ENCODE results near the gene BHLHE23. TPM values are rescaled to one million over a fixed set of nuclear protein-coding genes. Genes with fewer than 3 reads are reported as not detected.

BHLHE23 gene
- total RNA-seq: not detected

DNA sequence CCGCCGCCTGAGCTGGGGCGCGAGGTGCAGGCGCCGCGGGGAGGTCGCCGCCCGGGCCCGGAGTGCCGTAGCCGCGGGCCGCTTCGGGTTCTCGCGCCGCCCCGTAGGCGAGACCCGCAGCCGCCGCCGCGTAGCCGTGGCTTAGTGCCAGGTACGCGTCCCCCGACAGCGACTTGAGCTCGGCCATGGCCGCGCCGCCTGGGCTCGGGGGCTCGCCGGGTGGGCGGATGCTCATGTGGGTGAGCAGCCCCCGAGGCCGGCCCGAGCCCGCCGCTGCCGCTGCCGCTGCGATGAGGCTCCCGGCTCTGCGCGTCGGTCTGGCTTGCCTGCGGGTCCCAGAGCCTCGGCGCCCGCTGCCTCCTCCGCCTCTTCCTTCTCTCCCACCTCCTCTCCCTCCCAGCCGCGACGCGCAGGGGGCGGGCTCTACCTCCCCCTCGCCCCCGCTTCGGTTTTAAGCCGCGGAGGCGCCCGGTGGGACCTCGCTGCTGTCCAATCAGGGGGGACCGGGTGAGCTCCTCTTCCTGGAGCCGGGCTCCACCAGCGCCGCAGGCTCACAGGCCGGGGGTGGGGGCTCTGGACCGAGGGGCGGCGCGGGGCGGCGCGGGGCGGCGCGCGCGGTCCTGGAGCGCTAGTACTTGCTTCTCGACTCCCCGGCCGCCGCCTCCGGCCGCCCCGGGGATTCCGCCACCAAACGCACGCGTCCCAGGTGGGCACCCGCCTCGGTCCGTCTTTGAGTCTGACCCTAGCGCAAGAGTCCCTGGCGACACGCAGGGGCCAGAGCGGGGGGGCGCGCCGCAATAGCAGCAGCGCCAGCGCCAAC is at the start of gene BHLHE23:
Gene BHLHE23, minus strand, starts transcription at position 425 of the 820 bp plus-strand sequence. Its CDS starts 190 bp downstream, at position 235.
- Histone ChIP-seq H3K27ac (no peak within 1 kb of the TSS), H3K4me1 (peaks cover 35% of the 10 kb centered on the region), H3K36me3 (no peaks in the 10 kb centered on the region), H3K4me3 (peak within 1 kb of the TSS in 1 of 2 donors; percentile 27), H3K9me3 (no peaks in the 10 kb centered on the region), H3K27me3 (peaks cover 27% of the 10 kb centered on the region)
- intact Hi-C loops (cut with DNase I): loop anchor here (5.0 kb wide), 1 partner anchor 104 kb away; no protein-coding TSS in a partner anchor
- DNase-seq (ENCODE audit: extremely low spot score in 2 of 2): no peak
- TF ChIP-seq POLR2A (IDR thresholded peaks at IDR 0.05): no peak
- no peak for TF ChIP-seq POLR2AphosphoS5 (IDR thresholded peaks at IDR 0.05; ENCODE audit: insufficient read depth in 1 of 2, low read depth in 1 of 2)
- TF ChIP-seq, protein P1, sequence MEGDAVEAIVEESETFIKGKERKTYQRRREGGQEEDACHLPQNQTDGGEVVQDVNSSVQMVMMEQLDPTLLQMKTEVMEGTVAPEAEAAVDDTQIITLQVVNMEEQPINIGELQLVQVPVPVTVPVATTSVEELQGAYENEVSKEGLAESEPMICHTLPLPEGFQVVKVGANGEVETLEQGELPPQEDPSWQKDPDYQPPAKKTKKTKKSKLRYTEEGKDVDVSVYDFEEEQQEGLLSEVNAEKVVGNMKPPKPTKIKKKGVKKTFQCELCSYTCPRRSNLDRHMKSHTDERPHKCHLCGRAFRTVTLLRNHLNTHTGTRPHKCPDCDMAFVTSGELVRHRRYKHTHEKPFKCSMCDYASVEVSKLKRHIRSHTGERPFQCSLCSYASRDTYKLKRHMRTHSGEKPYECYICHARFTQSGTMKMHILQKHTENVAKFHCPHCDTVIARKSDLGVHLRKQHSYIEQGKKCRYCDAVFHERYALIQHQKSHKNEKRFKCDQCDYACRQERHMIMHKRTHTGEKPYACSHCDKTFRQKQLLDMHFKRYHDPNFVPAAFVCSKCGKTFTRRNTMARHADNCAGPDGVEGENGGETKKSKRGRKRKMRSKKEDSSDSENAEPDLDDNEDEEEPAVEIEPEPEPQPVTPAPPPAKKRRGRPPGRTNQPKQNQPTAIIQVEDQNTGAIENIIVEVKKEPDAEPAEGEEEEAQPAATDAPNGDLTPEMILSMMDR (IDR thresholded peaks at IDR 0.05): no peak

DNA sequence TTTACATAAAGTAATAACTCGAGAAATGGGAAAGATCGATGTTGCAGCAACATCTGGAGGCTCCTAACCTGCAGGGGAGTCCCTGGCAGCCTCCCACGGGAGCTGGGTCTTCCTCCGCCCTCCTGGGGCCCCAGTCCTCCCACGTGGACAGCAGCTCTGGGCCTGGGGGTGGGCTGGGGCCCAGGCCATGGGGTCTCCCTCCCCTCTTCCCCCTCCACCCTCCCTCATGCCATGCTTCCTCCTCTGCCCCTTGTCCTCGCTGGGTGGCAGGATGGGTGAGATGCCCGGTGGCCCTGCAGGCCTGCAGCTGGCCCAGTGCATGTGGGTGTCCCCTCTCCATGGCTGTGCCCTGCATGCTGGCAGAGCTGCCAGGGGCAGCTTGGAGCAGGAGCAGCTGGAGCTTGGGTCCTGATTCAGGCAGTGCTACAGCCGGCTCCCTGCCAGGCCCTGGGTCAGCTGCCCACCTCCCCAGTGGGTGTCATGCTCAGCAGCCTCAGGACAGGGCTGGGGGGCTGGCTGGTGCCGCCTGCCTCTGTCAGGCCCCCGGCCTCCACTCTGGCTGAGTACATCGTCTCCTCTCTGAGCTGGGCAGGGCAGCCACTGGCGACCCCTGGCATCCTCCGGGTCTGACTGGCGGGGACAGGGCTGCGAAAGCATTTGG is 48.9 kb upstream of the BHLHE23 start:
- TF ChIP-seq, protein P1 (IDR thresholded peaks at IDR 0.05): no peak
- no peak for TF ChIP-seq POLR2A (IDR thresholded peaks at IDR 0.05)
- no peak for TF ChIP-seq POLR2AphosphoS5 (IDR thresholded peaks at IDR 0.05; ENCODE audit: insufficient read depth in 1 of 2, low read depth in 1 of 2)
- Histone ChIP-seq H3K27me3 (no peaks in the 10 kb centered on the region), H3K27ac (no peak overlapping the region), H3K4me1 (peaks cover 8% of the 10 kb centered on the region), H3K4me3 (no peak overlapping the region), H3K36me3 (no peaks in the 10 kb centered on the region), H3K9me3 (no peaks in the 10 kb centered on the region)
- intact Hi-C loops (cut with DNase I): no loop called here
- no peak for DNase-seq (ENCODE audit: extremely low spot score in 2 of 2)

DNA sequence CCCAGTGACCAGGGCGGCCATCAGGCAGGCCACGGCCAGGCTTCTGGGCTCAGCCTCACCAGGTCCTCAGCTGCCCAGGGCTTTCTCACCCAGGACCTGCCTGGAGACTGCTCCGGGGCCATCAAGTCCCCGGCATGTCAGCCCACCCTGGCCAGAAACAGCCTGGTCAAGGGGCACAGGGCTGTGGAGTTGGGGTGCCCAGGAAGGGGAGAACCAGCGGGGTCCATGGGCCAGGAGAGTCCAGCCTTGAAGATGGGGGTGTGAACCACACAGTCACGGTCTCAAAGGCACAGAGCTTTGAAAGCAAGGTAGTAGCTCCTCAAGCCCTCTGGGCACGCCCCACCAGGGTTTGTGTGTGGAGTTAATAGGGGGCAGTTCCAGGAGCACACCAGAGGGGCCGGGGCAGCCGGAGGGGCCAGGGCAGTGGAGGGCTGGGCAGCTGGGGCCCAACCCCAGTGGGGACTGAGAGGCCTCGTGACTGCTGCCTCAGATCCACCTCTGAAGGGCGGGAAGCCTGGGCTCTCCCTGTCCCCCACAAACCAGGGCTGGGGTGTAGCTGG is 48.0 kb upstream of the BHLHE23 start:
- Histone ChIP-seq H3K27me3 (no peaks in the 10 kb centered on the region), H3K4me1 (peaks cover 8% of the 10 kb centered on the region), H3K4me3 (no peak overlapping the region), H3K36me3 (no peaks in the 10 kb centered on the region), H3K27ac (no peak overlapping the region), H3K9me3 (no peaks in the 10 kb centered on the region)
- intact Hi-C loops (cut with DNase I): no loop called here
- DNase-seq (ENCODE audit: extremely low spot score in 2 of 2): no peak
- TF ChIP-seq, protein P1 (IDR thresholded peaks at IDR 0.05): no peak
- no peak for TF ChIP-seq POLR2A (IDR thresholded peaks at IDR 0.05)
- TF ChIP-seq POLR2AphosphoS5 (IDR thresholded peaks at IDR 0.05; ENCODE audit: insufficient read depth in 1 of 2, low read depth in 1 of 2): no peak

DNA sequence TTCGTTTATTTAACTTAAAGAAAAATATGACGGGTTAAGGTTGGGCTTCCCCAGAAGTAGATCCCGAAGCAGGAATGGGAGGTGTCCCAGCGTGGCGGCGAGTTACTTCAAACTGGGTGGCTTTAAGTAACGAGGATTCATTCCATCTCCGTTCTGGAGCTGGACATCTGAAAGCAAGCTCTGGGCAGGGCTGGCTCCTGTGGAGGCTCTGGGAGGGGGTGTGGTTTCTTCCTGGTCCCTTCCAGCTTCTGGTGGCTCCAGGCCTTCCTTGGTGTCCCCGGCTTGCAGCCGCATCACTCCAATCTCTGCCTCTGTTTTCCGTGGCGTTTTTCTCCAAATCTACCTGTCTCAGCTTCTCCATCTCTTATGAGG is 47.3 kb upstream of the BHLHE23 start:
- Histone ChIP-seq H3K4me1 (peaks cover 8% of the 10 kb centered on the region), H3K36me3 (no peaks in the 10 kb centered on the region), H3K27ac (no peak overlapping the region), H3K4me3 (no peak overlapping the region), H3K27me3 (no peaks in the 10 kb centered on the region), H3K9me3 (no peaks in the 10 kb centered on the region)
- TF ChIP-seq, protein P1 (IDR thresholded peaks at IDR 0.05): no peak
- TF ChIP-seq POLR2AphosphoS5 (IDR thresholded peaks at IDR 0.05; ENCODE audit: insufficient read depth in 1 of 2, low read depth in 1 of 2): no peak
- no peak for TF ChIP-seq POLR2A (IDR thresholded peaks at IDR 0.05)
- intact Hi-C loops (cut with DNase I): no loop called here
- no peak for DNase-seq (ENCODE audit: extremely low spot score in 2 of 2)

Measured in vagina (tissue), 2 donors.